HEK293T (cell line): ENCODE data around the gene KIF5B.

ENCODE experiments used
- BHLHE40 ChIP-seq: fragments of 450-650 bp; IDR thresholded peaks from 2 replicates; pipeline ENCODE4 v1.6.1; 2016; ENCODE audit warnings: mild to moderate bottlenecking, moderate library complexity, borderline replicate concordance
- ELF4 ChIP-seq: fragments of 450-650 bp; IDR thresholded peaks from 2 replicates; pipeline ENCODE4 v1.6.1; 2017; ENCODE audit warnings: antibody characterized with exemption
- FOXM1 ChIP-seq: fragments of 450-650 bp; IDR thresholded peaks from 2 replicates; pipeline ENCODE4 v1.6.1; 2017; ENCODE audit warnings: mild to moderate bottlenecking, borderline replicate concordance
- LEF1 ChIP-seq: fragments of 450-650 bp; IDR thresholded peaks from 2 replicates; pipeline ENCODE4 v1.6.1; 2017; ENCODE audit warnings: mild to moderate bottlenecking, borderline replicate concordance
- NFRKB ChIP-seq: fragments of 450-650 bp; IDR thresholded peaks from 2 replicates; pipeline ENCODE4 v1.6.1; 2016; ENCODE audit warnings: mild to moderate bottlenecking, moderate library complexity
- SP1 ChIP-seq: fragments of 450-650 bp; IDR thresholded peaks from 2 replicates; pipeline ENCODE4 v1.6.1; 2017
- SUZ12 ChIP-seq: fragments of 450-650 bp; IDR thresholded peaks from 2 replicates; pipeline ENCODE4 v1.6.1; 2016; ENCODE audit warnings: mild to moderate bottlenecking

- TF ChIP-seq ELF4 (no peak), FOXM1 (no peak), SUZ12 (no peak), SP1 (no peak), NFRKB (no peak), LEF1 (no peak), BHLHE40 (no peak)
These were observed 34.8 kb upstream of the KIF5B start for GRCh38 chr10:32091046-32091445.
